Smooth muscle cell (in vitro differentiated cells): ENCODE data around the gene FST. TPM values are rescaled to one million over a fixed set of nuclear protein-coding genes. Genes with fewer than 3 reads are reported as not detected.

ENCODE experiments used
- DNase-seq: peaks from one replicate; lab custom pipeline; 2025; ENCODE audit not compliant: unreplicated experiment; lab: John Stamatoyannopoulos, UW
- H2AFZ ChIP-seq: fragments of 200-600 bp; sonication (generic); 2 replicates; pipeline ENCODE4 v1.6.0; 2016; ENCODE audit warnings: antibody characterized with exemption, low read depth, mild to moderate bottlenecking
- H3F3A ChIP-seq: fragments of 200-600 bp; sonication (generic); 2 replicates; pipeline ENCODE4 v1.6.0; 2017; ENCODE audit warnings: antibody characterized with exemption, low read depth
- H3K27ac ChIP-seq: fragments of 200-600 bp; sonication (generic); 2 replicates; pipeline ENCODE4 v1.5.1; 2016; ENCODE audit warnings: low read depth, mild to moderate bottlenecking
- H3K27me3 ChIP-seq: fragments of 200-600 bp; sonication (generic); 2 replicates; pipeline ENCODE4 v1.6.1; 2016; ENCODE audit warnings: low read depth, mild to moderate bottlenecking
- H3K36me3 ChIP-seq: fragments of 200-600 bp; sonication (generic); 2 replicates; pipeline ENCODE4 v1.5.1; 2016; ENCODE audit warnings: low read depth
- H3K4me1 ChIP-seq: fragments of 200-600 bp; sonication (generic); 2 replicates; pipeline ENCODE4 v1.5.1; 2016; ENCODE audit warnings: low read depth
- H3K4me2 ChIP-seq: fragments of 200-600 bp; sonication (generic); 2 replicates; pipeline ENCODE4 v1.6.0; 2016; ENCODE audit warnings: mild to moderate bottlenecking
- H3K4me3 ChIP-seq: fragments of 200-600 bp; sonication (generic); 2 replicates; pipeline ENCODE4 v1.5.1; 2016; ENCODE audit warnings: mild to moderate bottlenecking
- H3K79me2 ChIP-seq: fragments of 200-600 bp; sonication (generic); 2 replicates; pipeline ENCODE4 v1.6.0; 2016; ENCODE audit warnings: low read depth, mild to moderate bottlenecking
- H3K9ac ChIP-seq: fragments of 200-600 bp; sonication (generic); 2 replicates; pipeline ENCODE4 v1.6.0; 2016; ENCODE audit warnings: low read depth
- H3K9me3 ChIP-seq: fragments of 200-600 bp; sonication (generic); replicated peaks from 2 replicates; pipeline ENCODE4 v1.5.1; 2016; ENCODE audit warnings: low read depth
- H4K20me1 ChIP-seq: fragments of 200-600 bp; sonication (generic); 2 replicates; pipeline ENCODE4 v1.6.0; 2016; ENCODE audit warnings: low read depth
- WGBS: methylation state at CpG from one replicate; pipeline ENCODE4 v1.1.7; 2016; ENCODE audit warnings: low lambda C conversion rate; 5-methylcytosine and 5-hydroxymethylcytosine counted together
- polyA plus RNA-seq: library from polyadenylated mRNA; unstranded; fragments of >200 nt; fragmentation: Nextera tagmentation; extraction: Ambion mirVana; gene quantifications from 2 replicates; pipeline ENCODE4 v1.2.1, GENCODE V29; 2016
- total RNA-seq: library from RNA; depleted of rRNA; stranded (reverse); fragments of >200 nt; gene quantifications from 2 replicates; pipeline ENCODE4 v1.2.3, GENCODE V29; 2014
- TF ChIP-seq, protein P1 (sequence below): fragments of 200-600 bp; sonication (generic); IDR thresholded peaks from 2 replicates; pipeline ENCODE4 v1.5.1; 2017; ENCODE audit warnings: borderline replicate concordance, mild to moderate bottlenecking, antibody characterized with exemption; ENCODE audit not compliant: insufficient read depth, poor library complexity, severe bottlenecking

FST gene
- total and polyA plus RNA-seq, 2 experiments from 2014 or later: 52.6 to 95.5 TPM

DNA sequence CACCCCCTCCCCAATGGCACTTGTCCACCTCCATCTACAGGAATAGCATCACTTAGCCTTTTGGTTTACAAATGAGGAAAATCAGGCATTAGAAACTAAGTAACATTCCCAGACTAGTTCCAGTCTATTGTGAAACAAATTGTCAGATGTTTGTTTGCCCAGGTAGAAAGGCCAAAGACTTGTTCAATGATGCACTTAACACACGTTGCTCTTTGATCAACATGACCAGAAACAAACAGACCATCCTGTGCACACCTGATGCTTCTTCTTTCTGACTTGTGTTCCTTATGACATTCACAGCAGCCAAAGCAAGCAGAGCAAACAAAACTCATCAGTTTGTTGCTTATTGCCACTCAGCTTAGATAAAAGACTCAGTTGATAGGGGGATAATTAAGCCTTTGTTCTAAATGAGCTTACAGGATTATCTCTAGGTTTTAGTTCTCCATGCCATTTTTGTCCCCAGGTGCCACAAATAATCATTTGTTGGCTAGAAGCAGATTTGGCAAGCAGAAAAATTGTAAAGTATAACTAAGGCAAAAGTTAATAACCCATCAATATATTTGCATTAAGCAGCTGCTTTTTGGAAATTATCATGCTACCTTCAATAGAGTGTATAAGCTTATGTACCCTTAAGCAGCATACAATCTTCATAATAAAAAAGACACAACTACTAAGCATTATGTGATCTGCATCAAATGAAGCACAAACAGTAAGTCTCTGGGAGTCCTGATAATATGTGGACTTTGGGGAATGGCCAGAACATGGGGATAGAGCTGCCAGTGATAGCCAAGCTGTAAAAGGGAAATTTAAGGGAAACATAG lies 26.3 kb upstream of the FST start:
- WGBS: 67% methylated on average over 1 of the region's 1 CpG
- H4K20me1 ChIP-seq: no peaks in the 10 kb centered on the region
- H3K79me2 ChIP-seq: no peaks in the 10 kb centered on the region
- H3K9ac ChIP-seq: no peak overlapping the region
- no peaks in the 10 kb centered on the region for H3K9me3 ChIP-seq
- DNase-seq: no peak
- H3K4me1 ChIP-seq: peaks cover 4% of the 10 kb centered on the region
- TF ChIP-seq, protein P1, sequence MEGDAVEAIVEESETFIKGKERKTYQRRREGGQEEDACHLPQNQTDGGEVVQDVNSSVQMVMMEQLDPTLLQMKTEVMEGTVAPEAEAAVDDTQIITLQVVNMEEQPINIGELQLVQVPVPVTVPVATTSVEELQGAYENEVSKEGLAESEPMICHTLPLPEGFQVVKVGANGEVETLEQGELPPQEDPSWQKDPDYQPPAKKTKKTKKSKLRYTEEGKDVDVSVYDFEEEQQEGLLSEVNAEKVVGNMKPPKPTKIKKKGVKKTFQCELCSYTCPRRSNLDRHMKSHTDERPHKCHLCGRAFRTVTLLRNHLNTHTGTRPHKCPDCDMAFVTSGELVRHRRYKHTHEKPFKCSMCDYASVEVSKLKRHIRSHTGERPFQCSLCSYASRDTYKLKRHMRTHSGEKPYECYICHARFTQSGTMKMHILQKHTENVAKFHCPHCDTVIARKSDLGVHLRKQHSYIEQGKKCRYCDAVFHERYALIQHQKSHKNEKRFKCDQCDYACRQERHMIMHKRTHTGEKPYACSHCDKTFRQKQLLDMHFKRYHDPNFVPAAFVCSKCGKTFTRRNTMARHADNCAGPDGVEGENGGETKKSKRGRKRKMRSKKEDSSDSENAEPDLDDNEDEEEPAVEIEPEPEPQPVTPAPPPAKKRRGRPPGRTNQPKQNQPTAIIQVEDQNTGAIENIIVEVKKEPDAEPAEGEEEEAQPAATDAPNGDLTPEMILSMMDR: no peak
- no peak overlapping the region for H3K27ac ChIP-seq
- no peak overlapping the region for H2AFZ ChIP-seq
- H3K36me3 ChIP-seq: no peaks in the 10 kb centered on the region
- no peak overlapping the region for H3K4me3 ChIP-seq
- H3K4me2 ChIP-seq: no peak overlapping the region
- no peaks in the 10 kb centered on the region for H3F3A ChIP-seq
- no peaks in the 10 kb centered on the region for H3K27me3 ChIP-seq

DNA sequence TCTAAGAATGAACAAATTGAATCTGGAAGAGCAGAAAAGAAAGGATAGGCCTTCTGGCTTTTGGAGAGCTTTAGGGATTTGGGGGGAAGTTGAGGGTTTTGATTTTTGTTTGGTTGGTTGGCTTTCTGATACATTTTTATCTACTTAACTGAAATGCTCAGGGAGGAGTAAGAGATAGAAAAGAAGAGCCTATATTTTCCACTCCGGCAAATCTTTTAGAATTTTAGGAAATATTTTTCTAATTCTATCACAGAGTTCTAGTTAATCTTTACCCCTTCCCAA lies 25.8 kb upstream of the FST start:
- H3F3A ChIP-seq: no peaks in the 10 kb centered on the region
- no peaks in the 10 kb centered on the region for H3K9me3 ChIP-seq
- H3K9ac ChIP-seq: no peak overlapping the region
- no peaks in the 10 kb centered on the region for H3K79me2 ChIP-seq
- no peaks in the 10 kb centered on the region for H3K36me3 ChIP-seq
- TF ChIP-seq, protein P1: no peak
- no peaks in the 10 kb centered on the region for H4K20me1 ChIP-seq
- no peak overlapping the region for H3K4me2 ChIP-seq
- WGBS: 88% methylated on average over 1 of the region's 1 CpG
- no peak overlapping the region for H3K4me3 ChIP-seq
- no peak overlapping the region for H2AFZ ChIP-seq
- no peak for DNase-seq
- H3K27me3 ChIP-seq: no peaks in the 10 kb centered on the region
- peaks cover 4% of the 10 kb centered on the region for H3K4me1 ChIP-seq
- no peak overlapping the region for H3K27ac ChIP-seq

GRCh38 chr5:53456366-53456765 lies 24.1 kb upstream of the FST start:
- Histone ChIP-seq H3K4me2 (no peak overlapping the region), H3K4me3 (no peak overlapping the region), H3K9ac (no peak overlapping the region), H3F3A (no peaks in the 10 kb centered on the region), H3K9me3 (no peaks in the 10 kb centered on the region), H3K4me1 (peaks cover 4% of the 10 kb centered on the region), H3K36me3 (no peaks in the 10 kb centered on the region), H3K27ac (no peak overlapping the region), H4K20me1 (no peaks in the 10 kb centered on the region), H2AFZ (no peak overlapping the region), H3K79me2 (no peaks in the 10 kb centered on the region), H3K27me3 (no peaks in the 10 kb centered on the region)
- TF ChIP-seq, protein P1: no peak
- DNase-seq: no peak
- WGBS: 88% methylated on average over 2 of the region's 2 CpGs

DNA sequence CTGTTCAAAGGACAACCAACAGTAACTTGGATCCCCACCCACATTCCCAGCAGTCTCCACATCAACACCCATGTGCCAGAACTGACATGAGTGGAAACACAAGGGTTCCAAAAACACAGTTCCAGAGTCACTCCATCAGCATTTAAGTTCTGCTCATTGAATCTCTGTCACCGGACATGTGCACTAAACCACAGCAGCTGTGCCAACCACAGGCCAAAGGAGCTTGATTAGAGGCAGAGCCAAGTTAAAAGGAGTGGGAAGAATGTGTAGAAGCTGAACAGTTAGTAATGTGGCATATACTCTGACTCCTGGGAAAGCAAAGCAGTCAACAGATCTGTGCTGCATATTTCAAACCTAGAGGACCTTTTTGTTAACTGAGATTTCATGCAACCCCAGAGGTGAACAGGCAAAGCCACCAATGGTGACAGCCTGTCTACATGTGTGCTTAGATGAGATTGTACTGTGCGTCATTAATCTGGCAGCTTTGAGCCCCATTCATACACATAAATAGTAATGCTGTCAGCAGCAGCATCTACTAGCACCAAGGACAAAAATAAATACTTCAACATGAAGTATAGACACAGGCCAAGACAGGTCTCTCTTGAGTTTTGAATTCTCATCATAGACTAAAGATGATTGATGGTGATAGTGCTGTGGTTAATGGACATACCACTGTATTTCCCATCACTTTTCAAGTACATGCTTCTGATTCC lies 16.4 kb upstream of the FST start:
- Histone ChIP-seq H3K4me1 (no peaks in the 10 kb centered on the region), H3K79me2 (no peaks in the 10 kb centered on the region), H4K20me1 (no peaks in the 10 kb centered on the region), H3K27ac (no peak overlapping the region), H3F3A (no peaks in the 10 kb centered on the region), H3K36me3 (no peaks in the 10 kb centered on the region), H2AFZ (no peak overlapping the region), H3K4me3 (no peak overlapping the region), H3K27me3 (no peaks in the 10 kb centered on the region), H3K9me3 (no peaks in the 10 kb centered on the region), H3K9ac (no peak overlapping the region), H3K4me2 (no peak overlapping the region)
- DNase-seq: no peak
- 40% methylated on average over 2 of the region's 2 CpGs for WGBS
- TF ChIP-seq, protein P1: no peak
